ENCODE results near the gene HIBCH. TPM values are rescaled to one million over a fixed set of nuclear protein-coding genes. Genes with fewer than 3 reads are reported as not detected.

The HIBCH gene
- total and polyA plus RNA-seq, 9 of the 15 experiments (the other 6 are each of a cell fraction or from before 2014, with no cell fraction given), result 17.0 to 65.4 (median 28.3) TPM

GRCh38 chr2:190319555-190320498 is at the start of gene HIBCH (continued):
- TF ChIP-seq AFF1 (IDR thresholded peaks at IDR 0.05; ENCODE audit: low read depth in 1 of 2, partially characterized antibody in 2 of 2) (no peak), ZNF395 (CRISPR knock-in tag; IDR thresholded peaks at IDR 0.05) (no peak; the same call in 1 of the 2 replicates), HCFC1 (IDR thresholded peaks at IDR 0.05; ENCODE audit: low read depth, low read length) (peak; percentile 65; the same call in 1 of the 2 replicates), CXXC5 (CRISPR knock-in tag; IDR thresholded peaks at IDR 0.05) (peak; percentile 93), NCOA2 (IDR thresholded peaks at IDR 0.05; ENCODE audit: partially characterized antibody in 2 of 2) (no peak), EGR1 (conservative IDR thresholded peaks at IDR 0.05) (peak; percentile 25; the same call in 1 of the 2 replicates), GABPB1 (CRISPR knock-in tag; IDR thresholded peaks at IDR 0.05) (peak; percentile 90), CHD1 (IDR thresholded peaks at IDR 0.05; ENCODE audit: low read length) (no peak), ZMIZ1 (IDR thresholded peaks at IDR 0.05; ENCODE audit: low read depth in 2 of 2, low read length in 2 of 2) (no peak), ARID4B (CRISPR knock-in tag; IDR thresholded peaks at IDR 0.05) (no peak), SRF (CRISPR knock-in tag; IDR thresholded peaks at IDR 0.05) (no peak)

Measured in K562 (cell line).